Testis (tissue), 3 donors: ENCODE measurements around the gene CPNE9. TPM values are rescaled to one million over a fixed set of nuclear protein-coding genes. Genes with fewer than 3 reads are reported as not detected.
A peak's percentile ranks its signal among the peaks of the same experiment; 100 is the strongest.

Experiments used
- DNase-seq: peaks from one replicate; pipeline ENCODE4 v3.0.0-alpha.2; 2019
- H3K27ac ChIP-seq, 2 donors: fragments of 200-600 bp; sonication (generic); one replicate each; pipeline ENCODE4 v1.5.1; 2019
- H3K27me3 ChIP-seq: fragments of 200-600 bp; sonication (generic); one replicate; pipeline ENCODE4 v1.5.1; 2019
- H3K36me3 ChIP-seq: fragments of 200-600 bp; sonication (generic); one replicate; pipeline ENCODE4 v1.5.1; 2017; ENCODE audit warnings: low read depth; ENCODE audit errors: missing control alignments
- H3K4me1 ChIP-seq: fragments of 200-600 bp; sonication (generic); one replicate; pipeline ENCODE4 v1.5.1; 2019
- H3K4me3 ChIP-seq, 2 donors: fragments of 200-600 bp; sonication (generic); one replicate each; pipeline ENCODE4 v1.5.1; 2017 to 2019
- H3K9me3 ChIP-seq: fragments of 200-600 bp; sonication (generic); one replicate; pipeline ENCODE4 v1.5.1; 2017
- CTCF ChIP-seq, 3 experiments: fragments of 450-650 bp in 2 of 3; fragments of 200-600 bp in 1 of 3; sonication (generic) in 1 of 3; IDR thresholded peaks; one replicate each; pipeline ENCODE4 v1.5.1; 2016 to 2019; ENCODE audit warnings: antibody characterized with exemption in 3 of 3, mild to moderate bottlenecking in 2 of 3, moderate library complexity in 1 of 3
- POLR2A ChIP-seq: fragments of 450-650 bp; IDR thresholded peaks from one replicate; pipeline ENCODE4 v1.6.1; 2017; ENCODE audit warnings: antibody characterized with exemption, mild to moderate bottlenecking, moderate library complexity
- WGBS, 2 donors: methylation state at CpG; one replicate each; pipeline ENCODE4 v1.1.5; 2018; 5-methylcytosine and 5-hydroxymethylcytosine counted together
- intact Hi-C: fragments of 100-400 bp; cut with DNase I; formaldehyde crosslinking; loops from one replicate; pipeline ENCODE4 v1.15.1; 2023; ENCODE audit warnings: low total_unique reads
- polyA plus RNA-seq: library from polyadenylated mRNA; stranded (reverse); fragments of 350-450 nt; fragmentation: Illumina TruSeq; extraction: RNeasy Lipid Tissue Mini Kit (QIAGEN cat#74804); gene quantifications from one replicate; pipeline ENCODE4 v1.2.3, GENCODE V29; 2014; ENCODE audit warnings: low read depth, low replicate concordance; ENCODE audit not compliant: insufficient read depth
- total RNA-seq, 2 donors: library from RNA; depleted of rRNA; stranded (reverse); fragments of >200 nt; gene quantifications; one replicate each; pipeline ENCODE4 v1.2.3, GENCODE V29; 2016

Gene CPNE9
- total and polyA plus RNA-seq, 3 donors from 2014 or later, result 0.31 to 1.4 (median 1.3) TPM

- peak overlapping the region in 1 of 2 donors; percentile 59 for H3K27ac ChIP-seq
- no peak for DNase-seq
- H3K36me3 ChIP-seq, result no peaks in the 10 kb centered on the region
- peaks cover 43% of the 10 kb centered on the region for H3K4me1 ChIP-seq
- 68 to 75% methylated on average over 5 of the region's 5 CpGs for WGBS, 2 donors
- H3K4me3 ChIP-seq, result no peak overlapping the region
- no peaks in the 10 kb centered on the region for H3K27me3 ChIP-seq
- TF ChIP-seq CTCF (IDR thresholded peaks at IDR 0.05), result no peak
- no peak for TF ChIP-seq POLR2A
- no peaks in the 10 kb centered on the region for H3K9me3 ChIP-seq
- intact Hi-C loops, result no loop called here
These were observed 73.5 kb downstream of the CPNE9 start for GRCh38 chr3:9776896-9777693.

GRCh38 chr3:9777694-9778021, 74.0 kb downstream of the CPNE9 start:
- no peaks in the 10 kb centered on the region for H3K9me3 ChIP-seq
- WGBS, 2 donors, result 83% methylated on average over 1 of the region's 1 CpG
- intact Hi-C loops, result no loop called here
- no peak overlapping the region for H3K4me3 ChIP-seq
- peaks cover 43% of the 10 kb centered on the region for H3K4me1 ChIP-seq
- no peak for TF ChIP-seq POLR2A
- H3K27ac ChIP-seq, result peak overlapping the region in 1 of 2 donors; percentile 59
- no peak for DNase-seq
- no peaks in the 10 kb centered on the region for H3K27me3 ChIP-seq
- no peaks in the 10 kb centered on the region for H3K36me3 ChIP-seq

- Histone ChIP-seq H3K27me3 (no peaks in the 10 kb centered on the region), H3K27ac (peak overlapping the region in 1 of 2 donors; percentile 59), H3K4me3 (no peak overlapping the region), H3K36me3 (no peaks in the 10 kb centered on the region), H3K4me1 (peaks cover 43% of the 10 kb centered on the region), H3K9me3 (no peaks in the 10 kb centered on the region)
- WGBS, 2 donors, result 53 to 56% methylated on average over 5 of the region's 5 CpGs
- intact Hi-C loops, result no loop called here
- DNase-seq, result no peak
- TF ChIP-seq POLR2A (no peak), CTCF (IDR thresholded peaks at IDR 0.05) (no peak)
These were observed 74.8 kb downstream of the CPNE9 start for GRCh38 chr3:9778143-9779074.

GRCh38 chr3:9779075-9779593, 75.5 kb downstream of the CPNE9 start:
- no peak for DNase-seq
- H3K9me3 ChIP-seq, result no peaks in the 10 kb centered on the region
- H3K27me3 ChIP-seq, result no peaks in the 10 kb centered on the region
- H3K27ac ChIP-seq, result peak overlapping the region in 1 of 2 donors; percentile 59
- 75 to 86% methylated on average over 6 of the region's 6 CpGs for WGBS, 2 donors
- H3K4me3 ChIP-seq, result no peak overlapping the region
- no peaks in the 10 kb centered on the region for H3K36me3 ChIP-seq
- H3K4me1 ChIP-seq, result peaks cover 43% of the 10 kb centered on the region
- TF ChIP-seq CTCF (IDR thresholded peaks at IDR 0.05) (no peak), POLR2A (no peak)
- intact Hi-C loops, result no loop called here

Other genes starting within 250 kb of the CPNE9 start
- 1 to 10 TPM; 1.3 to 2.3 TPM for gene LHFPL4, start 150.0 kb upstream of the CPNE9 start, total RNA-seq
- gene LHFPL4, start 150.0 kb upstream of the CPNE9 start, polyA plus RNA-seq, result 1.3 TPM
- gene MTMR14, start 54.3 kb upstream of the CPNE9 start, total RNA-seq, result 10 to 100 TPM; 58.9 to 70.6 TPM
- gene MTMR14, start 54.3 kb upstream of the CPNE9 start, polyA plus RNA-seq, result 43.6 TPM
- 10 to 100 TPM; 55.1 to 58.4 TPM for gene BRPF1, start 27.9 kb downstream of the CPNE9 start, total RNA-seq
- 47.4 TPM for gene BRPF1, start 27.9 kb downstream of the CPNE9 start, polyA plus RNA-seq
- gene OGG1, start 46.1 kb downstream of the CPNE9 start, total RNA-seq, result 10 to 100 TPM; 30.3 to 36.4 TPM
- 18.8 TPM for gene OGG1, start 46.1 kb downstream of the CPNE9 start, polyA plus RNA-seq
- gene CAMK1, start 66.1 kb downstream of the CPNE9 start, total RNA-seq, result 100 to 1,000 TPM; 127 to 185 TPM
- 62.7 TPM for gene CAMK1, start 66.1 kb downstream of the CPNE9 start, polyA plus RNA-seq
- gene TADA3, start 88.6 kb downstream of the CPNE9 start, total RNA-seq, result 100 to 1,000 TPM in 1 of 2 donors, 10 to 100 TPM in 1; 94.6 to 123 TPM
- gene TADA3, start 88.6 kb downstream of the CPNE9 start, polyA plus RNA-seq, result 123 TPM
- 100 to 1,000 TPM; 108 to 124 TPM for gene ARPC4, start 89.2 kb downstream of the CPNE9 start, total RNA-seq
- 99.6 TPM for gene ARPC4, start 89.2 kb downstream of the CPNE9 start, polyA plus RNA-seq
- 100 to 1,000 TPM; 142 to 163 TPM for gene TTLL3, start 106.4 kb downstream of the CPNE9 start, total RNA-seq
- 104 TPM for gene TTLL3, start 106.4 kb downstream of the CPNE9 start, polyA plus RNA-seq
- gene RPUSD3, start 140.2 kb downstream of the CPNE9 start, total RNA-seq, result 10 to 100 TPM; 53.3 to 63.4 TPM
- 124 TPM for gene RPUSD3, start 140.2 kb downstream of the CPNE9 start, polyA plus RNA-seq
- 1 to 10 TPM; 1.1 to 1.6 TPM for gene CIDEC, start 176.4 kb downstream of the CPNE9 start, total RNA-seq
- gene CIDEC, start 176.4 kb downstream of the CPNE9 start, polyA plus RNA-seq, result 2.9 TPM
- gene JAGN1, start 186.8 kb downstream of the CPNE9 start, total RNA-seq, result 10 to 100 TPM; 33.3 to 39.8 TPM
- 36.0 TPM for gene JAGN1, start 186.8 kb downstream of the CPNE9 start, polyA plus RNA-seq
- gene IL17RE, start 199.0 kb downstream of the CPNE9 start, total RNA-seq, result under 1 TPM; 0.43 to 0.79 TPM
- gene IL17RE, start 199.0 kb downstream of the CPNE9 start, polyA plus RNA-seq, result 1.8 TPM
- 10 to 100 TPM; 21.0 to 26.1 TPM for gene IL17RC, start 213.3 kb downstream of the CPNE9 start, total RNA-seq
- 12.0 TPM for gene IL17RC, start 213.3 kb downstream of the CPNE9 start, polyA plus RNA-seq
- 10 to 100 TPM; 34.9 to 37.1 TPM for gene CRELD1, start 230.0 kb downstream of the CPNE9 start, total RNA-seq
- gene CRELD1, start 230.0 kb downstream of the CPNE9 start, polyA plus RNA-seq, result 65.7 TPM
- 1 to 10 TPM; 6.6 to 7.2 TPM for gene PRRT3, start 248.6 kb downstream of the CPNE9 start, total RNA-seq
- 7.6 TPM for gene PRRT3, start 248.6 kb downstream of the CPNE9 start, polyA plus RNA-seq